ENCODE results near the gene MGAT4A.
"Not testable (repeated sequence)": the region's sequence is repeated elsewhere in the genome, so short reads cannot be mapped to it uniquely, and the experiment has no call there.

- TF ChIP-seq CTCF, POLR2A (IDR thresholded peaks at IDR 0.05): not testable (repeated sequence)
These were observed 136.3 kb downstream of the MGAT4A start for GRCh38 chr2:98594665-98595064.

Data from testis (tissue), 2 donors.